GM12872 (cell line): ENCODE measurements around the gene PLXNA4.

Experiments used
- TF ChIP-seq, protein P1 (sequence below): IDR thresholded peaks from 3 replicates; pipeline ENCODE4 v1.5.1; 2011; ENCODE audit warnings: low read depth, mild to moderate bottlenecking, low read length, moderate library complexity; ENCODE audit not compliant: insufficient read depth

Gene PLXNA4

DNA sequence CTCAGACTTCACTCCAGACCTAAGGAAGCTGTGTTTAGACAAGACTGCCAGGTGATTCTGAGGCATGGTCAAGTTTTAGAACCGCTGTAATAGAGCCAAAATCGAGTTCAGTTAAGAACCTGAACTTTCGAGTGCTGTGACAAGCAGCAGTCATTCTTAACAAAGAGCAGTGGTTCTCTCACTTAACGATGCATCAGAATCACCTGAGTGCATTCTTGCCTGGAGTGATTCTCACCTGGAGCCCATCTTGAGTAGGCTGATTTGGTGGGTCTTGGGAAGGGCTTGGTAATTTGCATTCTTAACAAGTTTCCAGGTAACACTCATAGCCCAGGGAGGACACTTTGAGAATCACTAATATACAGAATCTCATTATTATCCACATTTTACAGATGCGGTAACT is 44.7 kb downstream of the PLXNA4 start:
- TF ChIP-seq, protein P1, sequence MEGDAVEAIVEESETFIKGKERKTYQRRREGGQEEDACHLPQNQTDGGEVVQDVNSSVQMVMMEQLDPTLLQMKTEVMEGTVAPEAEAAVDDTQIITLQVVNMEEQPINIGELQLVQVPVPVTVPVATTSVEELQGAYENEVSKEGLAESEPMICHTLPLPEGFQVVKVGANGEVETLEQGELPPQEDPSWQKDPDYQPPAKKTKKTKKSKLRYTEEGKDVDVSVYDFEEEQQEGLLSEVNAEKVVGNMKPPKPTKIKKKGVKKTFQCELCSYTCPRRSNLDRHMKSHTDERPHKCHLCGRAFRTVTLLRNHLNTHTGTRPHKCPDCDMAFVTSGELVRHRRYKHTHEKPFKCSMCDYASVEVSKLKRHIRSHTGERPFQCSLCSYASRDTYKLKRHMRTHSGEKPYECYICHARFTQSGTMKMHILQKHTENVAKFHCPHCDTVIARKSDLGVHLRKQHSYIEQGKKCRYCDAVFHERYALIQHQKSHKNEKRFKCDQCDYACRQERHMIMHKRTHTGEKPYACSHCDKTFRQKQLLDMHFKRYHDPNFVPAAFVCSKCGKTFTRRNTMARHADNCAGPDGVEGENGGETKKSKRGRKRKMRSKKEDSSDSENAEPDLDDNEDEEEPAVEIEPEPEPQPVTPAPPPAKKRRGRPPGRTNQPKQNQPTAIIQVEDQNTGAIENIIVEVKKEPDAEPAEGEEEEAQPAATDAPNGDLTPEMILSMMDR, result no peak

DNA sequence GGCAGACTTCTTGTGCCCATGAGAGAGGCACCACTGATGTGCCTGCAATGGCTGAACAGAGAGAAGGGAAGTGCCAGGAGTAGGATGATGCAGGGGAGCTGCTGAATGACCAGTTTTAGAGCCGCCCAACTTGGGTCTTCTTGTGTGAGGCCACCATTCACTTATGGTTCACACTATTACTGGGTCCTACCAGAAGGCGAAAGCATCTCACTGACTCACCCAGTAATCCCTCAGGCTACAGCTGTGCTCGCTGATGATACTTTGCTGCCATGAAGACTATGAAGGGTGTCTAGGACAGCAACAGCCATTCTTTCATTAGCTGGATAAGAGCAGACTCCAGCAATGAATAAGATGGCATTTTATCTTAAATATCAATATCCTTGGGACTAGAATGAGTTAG is 47.6 kb downstream of the PLXNA4 start:
- TF ChIP-seq, protein P1, result no peak

DNA sequence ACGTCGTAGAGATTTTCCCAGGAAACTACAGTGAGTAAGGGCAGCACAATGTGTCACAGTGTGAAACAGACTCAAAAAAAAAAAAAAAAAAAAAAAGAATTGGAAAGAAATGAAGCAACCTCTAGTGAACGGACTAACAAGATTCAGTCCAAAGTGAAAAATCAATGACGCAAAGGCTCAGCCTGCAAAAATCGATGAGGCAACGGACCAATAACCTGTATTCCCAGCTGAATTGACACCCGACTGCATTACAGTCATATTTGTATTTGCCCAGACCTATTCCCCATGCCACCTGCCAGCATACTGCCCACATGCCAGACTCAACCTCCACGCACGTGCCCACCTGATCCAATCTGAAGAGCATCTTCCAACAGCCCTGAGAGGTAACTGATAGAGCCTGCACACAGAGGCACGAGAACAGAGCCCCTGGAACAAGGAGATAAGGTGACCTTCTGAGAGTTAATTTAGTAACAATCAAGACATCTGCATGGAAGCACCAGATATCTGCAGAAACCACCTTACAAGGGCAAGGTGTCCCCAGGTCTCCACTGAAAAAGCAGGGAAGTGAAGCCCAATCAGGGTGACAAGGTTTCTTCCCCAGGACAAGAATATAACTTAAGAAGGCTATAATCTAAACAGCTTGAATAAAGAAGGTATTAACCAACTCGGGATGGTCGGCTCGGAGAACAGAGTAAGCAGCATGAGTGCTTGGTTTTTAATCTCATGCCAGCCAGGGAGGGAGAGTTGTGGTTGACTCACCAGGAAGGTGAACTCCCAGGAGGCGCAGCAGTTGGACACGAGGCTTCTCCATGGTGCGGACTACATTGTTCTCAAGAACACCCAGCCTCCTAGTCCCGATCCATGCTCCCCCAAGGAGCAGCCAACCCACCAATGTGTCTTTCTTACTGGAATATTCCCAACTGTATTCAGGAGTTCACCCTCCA is 48.5 kb downstream of the PLXNA4 start:
- TF ChIP-seq, protein P1, result no peak

DNA sequence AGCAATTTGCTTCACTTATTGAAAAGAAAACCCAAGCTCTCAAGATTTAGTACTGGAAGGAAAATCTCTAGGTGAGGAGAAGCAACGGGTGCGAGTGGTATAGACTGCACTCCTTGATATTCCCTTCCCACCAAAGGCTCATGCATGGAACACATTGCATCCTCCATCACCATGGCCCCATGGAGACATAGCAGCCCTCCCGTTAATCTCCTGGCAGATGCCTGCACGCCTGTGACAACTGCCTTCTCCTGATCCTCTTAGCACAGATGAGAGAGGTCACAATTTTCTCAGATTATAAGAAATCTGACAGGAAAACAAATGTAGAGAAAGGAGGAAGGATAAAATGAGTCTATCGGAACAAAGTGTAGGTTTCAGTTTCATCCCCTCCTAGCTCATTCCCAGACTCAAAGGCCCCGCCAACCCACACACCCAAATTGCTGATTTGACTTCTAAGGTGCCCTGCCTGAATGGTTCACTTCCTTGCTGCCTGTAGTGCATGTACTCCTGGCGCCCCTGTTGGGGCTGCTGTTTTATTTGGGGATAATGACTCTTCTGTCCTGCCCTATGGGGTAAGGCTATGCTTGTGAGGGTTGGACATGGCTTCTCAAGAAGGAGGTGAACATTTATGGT is 50.0 kb downstream of the PLXNA4 start:
- TF ChIP-seq, protein P1, result no peak

DNA sequence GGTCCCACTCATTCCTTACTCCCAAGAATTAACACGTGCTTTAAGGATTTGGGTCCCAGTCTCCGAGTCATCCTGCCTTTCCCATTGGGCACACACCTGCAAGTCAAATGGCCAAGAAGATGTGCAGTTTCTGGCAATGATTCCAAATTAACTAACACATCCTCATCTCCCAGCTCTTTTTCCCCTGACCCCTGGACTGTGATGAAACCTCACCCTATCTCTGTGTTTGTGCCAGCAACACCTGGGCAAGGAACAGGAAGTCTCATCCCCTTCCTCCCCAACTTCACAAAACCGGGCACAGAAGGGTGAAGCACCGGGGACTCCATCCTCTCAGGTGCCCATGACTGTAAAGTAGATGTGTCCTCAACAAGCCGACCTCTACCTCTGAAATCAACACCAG is 54.8 kb downstream of the PLXNA4 start:
- TF ChIP-seq, protein P1, result no peak

DNA sequence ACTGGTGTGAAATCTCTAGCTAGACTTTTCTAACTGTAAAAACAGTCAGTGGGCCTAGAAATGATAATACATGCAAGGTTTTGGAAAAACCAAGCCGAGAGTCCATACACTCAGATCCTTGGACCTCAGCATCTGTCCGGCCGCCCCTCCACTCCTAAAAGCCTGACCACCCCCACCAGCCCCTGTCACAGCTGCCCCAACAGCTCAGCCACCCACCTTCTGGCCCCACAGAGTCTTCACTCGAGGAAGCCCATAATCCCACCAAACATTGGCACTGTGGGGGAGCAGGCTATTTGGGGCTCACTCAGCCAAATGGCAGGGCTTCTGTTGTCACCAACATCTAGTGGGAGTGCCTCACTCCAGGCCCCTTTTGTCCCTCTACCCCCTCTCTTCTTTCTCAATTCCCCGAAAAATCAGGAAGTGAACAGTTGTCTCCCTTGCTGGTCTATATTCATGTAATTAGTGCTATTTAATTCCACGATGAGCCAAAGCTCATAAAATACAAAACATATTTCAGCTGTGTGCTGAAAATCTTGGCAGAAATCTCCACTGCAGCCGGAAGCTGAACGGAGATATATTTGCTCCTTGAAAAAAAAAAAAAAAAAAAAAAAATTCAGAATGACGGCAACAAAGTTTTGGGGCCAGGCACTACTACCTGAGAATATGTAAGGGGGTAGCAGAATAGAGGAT is 55.5 kb downstream of the PLXNA4 start:
- TF ChIP-seq, protein P1, result no peak

DNA sequence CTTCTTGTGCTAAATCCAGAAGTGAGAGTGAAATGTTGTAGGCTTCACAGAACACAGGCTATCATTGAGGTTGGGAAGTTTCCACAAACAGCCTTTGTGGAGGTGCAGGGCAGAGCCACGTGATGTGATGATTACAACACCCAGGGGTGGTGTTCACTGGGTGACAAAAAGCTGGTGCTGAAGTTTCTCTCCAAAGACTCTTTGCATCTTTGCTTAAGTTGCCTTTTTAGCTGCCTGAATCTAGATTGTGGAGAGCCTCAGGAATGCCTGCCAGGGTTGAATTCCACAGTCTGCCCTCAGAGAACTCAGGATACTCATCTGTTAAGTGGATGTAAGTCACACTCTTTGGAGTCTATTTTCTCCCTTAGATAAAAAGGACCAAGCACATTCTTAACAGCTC is 56.3 kb downstream of the PLXNA4 start:
- TF ChIP-seq, protein P1, result no peak
